ENCODE data around the gene COMMD8.

Gene COMMD8

GRCh38 chr4:47427935-47428334 is 35.6 kb downstream of the COMMD8 start:
- TF ChIP-seq, protein P1, sequence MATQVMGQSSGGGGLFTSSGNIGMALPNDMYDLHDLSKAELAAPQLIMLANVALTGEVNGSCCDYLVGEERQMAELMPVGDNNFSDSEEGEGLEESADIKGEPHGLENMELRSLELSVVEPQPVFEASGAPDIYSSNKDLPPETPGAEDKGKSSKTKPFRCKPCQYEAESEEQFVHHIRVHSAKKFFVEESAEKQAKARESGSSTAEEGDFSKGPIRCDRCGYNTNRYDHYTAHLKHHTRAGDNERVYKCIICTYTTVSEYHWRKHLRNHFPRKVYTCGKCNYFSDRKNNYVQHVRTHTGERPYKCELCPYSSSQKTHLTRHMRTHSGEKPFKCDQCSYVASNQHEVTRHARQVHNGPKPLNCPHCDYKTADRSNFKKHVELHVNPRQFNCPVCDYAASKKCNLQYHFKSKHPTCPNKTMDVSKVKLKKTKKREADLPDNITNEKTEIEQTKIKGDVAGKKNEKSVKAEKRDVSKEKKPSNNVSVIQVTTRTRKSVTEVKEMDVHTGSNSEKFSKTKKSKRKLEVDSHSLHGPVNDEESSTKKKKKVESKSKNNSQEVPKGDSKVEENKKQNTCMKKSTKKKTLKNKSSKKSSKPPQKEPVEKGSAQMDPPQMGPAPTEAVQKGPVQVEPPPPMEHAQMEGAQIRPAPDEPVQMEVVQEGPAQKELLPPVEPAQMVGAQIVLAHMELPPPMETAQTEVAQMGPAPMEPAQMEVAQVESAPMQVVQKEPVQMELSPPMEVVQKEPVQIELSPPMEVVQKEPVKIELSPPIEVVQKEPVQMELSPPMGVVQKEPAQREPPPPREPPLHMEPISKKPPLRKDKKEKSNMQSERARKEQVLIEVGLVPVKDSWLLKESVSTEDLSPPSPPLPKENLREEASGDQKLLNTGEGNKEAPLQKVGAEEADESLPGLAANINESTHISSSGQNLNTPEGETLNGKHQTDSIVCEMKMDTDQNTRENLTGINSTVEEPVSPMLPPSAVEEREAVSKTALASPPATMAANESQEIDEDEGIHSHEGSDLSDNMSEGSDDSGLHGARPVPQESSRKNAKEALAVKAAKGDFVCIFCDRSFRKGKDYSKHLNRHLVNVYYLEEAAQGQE (IDR thresholded peaks at IDR 0.05; ENCODE audit: insufficient read depth in 1 of 2, low read depth in 2 of 2, low read length in 2 of 2): no peak
- no peak for TF ChIP-seq SIN3A (IDR thresholded peaks at IDR 0.05; ENCODE audit: borderline replicate concordance, insufficient read depth, low read length)
- TF ChIP-seq TAF1 (IDR thresholded peaks at IDR 0.05; ENCODE audit: borderline replicate concordance, insufficient read depth, low read length): no peak
- TF ChIP-seq FOXP2 (optimal IDR thresholded peaks at IDR 0.05; ENCODE audit: borderline replicate concordance, extremely low read depth, extremely low read length, insufficient read depth): no peak
- TF ChIP-seq POLR2AphosphoS5 (IDR thresholded peaks at IDR 0.05; ENCODE audit: low read depth, low read length): no peak

GRCh38 chr4:47425628-47426027 is 37.9 kb downstream of the COMMD8 start:
- TF ChIP-seq FOXP2 (optimal IDR thresholded peaks at IDR 0.05; ENCODE audit: borderline replicate concordance, extremely low read depth, extremely low read length, insufficient read depth) (no peak), TAF1 (IDR thresholded peaks at IDR 0.05; ENCODE audit: borderline replicate concordance, insufficient read depth, low read length) (no peak), SIN3A (IDR thresholded peaks at IDR 0.05; ENCODE audit: borderline replicate concordance, insufficient read depth, low read length) (no peak), POLR2AphosphoS5 (IDR thresholded peaks at IDR 0.05; ENCODE audit: low read depth, low read length) (no peak)
- TF ChIP-seq, protein P1 (IDR thresholded peaks at IDR 0.05; ENCODE audit: insufficient read depth in 1 of 2, low read depth in 2 of 2, low read length in 2 of 2): no peak

DNA sequence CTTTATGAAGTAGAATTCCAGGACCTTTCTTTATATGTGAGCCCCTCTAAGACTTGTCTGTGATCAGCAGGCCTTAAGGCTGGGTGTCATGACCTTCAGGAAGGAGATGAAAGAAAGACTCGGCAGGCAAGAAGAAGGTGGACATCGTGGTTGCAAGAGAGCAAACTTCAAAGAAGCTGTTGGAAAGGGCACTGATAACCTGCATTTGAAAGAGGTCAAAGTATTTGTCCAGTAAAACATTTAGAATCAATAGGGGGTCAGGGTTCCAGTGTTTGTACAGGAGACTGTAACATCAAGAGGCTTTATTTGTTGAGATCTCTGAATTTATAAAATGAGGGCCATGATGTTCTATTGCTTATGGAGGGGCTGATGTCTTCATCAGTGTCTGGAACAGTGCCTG is 44.2 kb downstream of the COMMD8 start:
- TF ChIP-seq TAF1 (IDR thresholded peaks at IDR 0.05; ENCODE audit: borderline replicate concordance, insufficient read depth, low read length) (no peak), SIN3A (IDR thresholded peaks at IDR 0.05; ENCODE audit: borderline replicate concordance, insufficient read depth, low read length) (no peak), POLR2AphosphoS5 (IDR thresholded peaks at IDR 0.05; ENCODE audit: low read depth, low read length) (no peak), FOXP2 (optimal IDR thresholded peaks at IDR 0.05; ENCODE audit: borderline replicate concordance, extremely low read depth, extremely low read length, insufficient read depth) (no peak)
- TF ChIP-seq, protein P1 (IDR thresholded peaks at IDR 0.05; ENCODE audit: insufficient read depth in 1 of 2, low read depth in 2 of 2, low read length in 2 of 2): no peak

DNA sequence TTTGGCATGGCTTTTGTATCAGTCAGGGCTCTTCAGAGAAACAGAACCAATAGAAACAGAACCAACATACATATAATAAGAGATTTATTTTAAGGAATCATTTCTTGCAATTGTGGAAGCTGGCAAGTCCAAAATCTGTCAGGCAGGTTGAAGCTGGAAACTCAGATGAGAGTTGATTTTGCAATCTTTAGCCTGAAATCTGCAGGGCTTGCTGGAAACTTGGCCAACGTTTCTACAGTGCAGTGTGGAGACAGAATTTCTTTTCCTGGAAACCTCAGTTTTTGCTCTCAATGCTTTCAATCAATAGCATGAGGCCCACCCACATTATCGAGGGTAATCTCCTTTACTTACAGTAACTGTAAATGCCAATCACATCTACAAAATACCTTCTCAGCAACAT is 45.4 kb downstream of the COMMD8 start:
- TF ChIP-seq, protein P1 (IDR thresholded peaks at IDR 0.05; ENCODE audit: insufficient read depth in 1 of 2, low read depth in 2 of 2, low read length in 2 of 2): no peak
- no peak for TF ChIP-seq FOXP2 (optimal IDR thresholded peaks at IDR 0.05; ENCODE audit: borderline replicate concordance, extremely low read depth, extremely low read length, insufficient read depth)
- no peak for TF ChIP-seq SIN3A (IDR thresholded peaks at IDR 0.05; ENCODE audit: borderline replicate concordance, insufficient read depth, low read length)
- TF ChIP-seq POLR2AphosphoS5 (IDR thresholded peaks at IDR 0.05; ENCODE audit: low read depth, low read length): no peak
- TF ChIP-seq TAF1 (IDR thresholded peaks at IDR 0.05; ENCODE audit: borderline replicate concordance, insufficient read depth, low read length): no peak

- TF ChIP-seq TAF1 (IDR thresholded peaks at IDR 0.05; ENCODE audit: borderline replicate concordance, insufficient read depth, low read length) (no peak), SIN3A (IDR thresholded peaks at IDR 0.05; ENCODE audit: borderline replicate concordance, insufficient read depth, low read length) (no peak), POLR2AphosphoS5 (IDR thresholded peaks at IDR 0.05; ENCODE audit: low read depth, low read length) (no peak), FOXP2 (optimal IDR thresholded peaks at IDR 0.05; ENCODE audit: borderline replicate concordance, extremely low read depth, extremely low read length, insufficient read depth) (no peak)
- TF ChIP-seq, protein P1 (IDR thresholded peaks at IDR 0.05; ENCODE audit: insufficient read depth in 1 of 2, low read depth in 2 of 2, low read length in 2 of 2): no peak
Measured at GRCh38 chr4:47415719-47416118, 47.8 kb downstream of the COMMD8 start.

Measured in PFSK-1 (cell line).